22Rv1 (cell line): ENCODE results near the gene POLR3H.
"Not testable (repeated sequence)": the region's sequence is repeated elsewhere in the genome, so short reads cannot be mapped to it uniquely, and the experiment has no call there.

Experiments used
- H3K27ac ChIP-seq: fragments of 450-650 bp; 2 replicates; pipeline ENCODE4 v1.5.1; 2017
- ZFX ChIP-seq: fragments of 450-650 bp; IDR thresholded peaks from 2 replicates; pipeline ENCODE4 v1.6.1; 2017; ENCODE audit warnings: antibody characterized with exemption, borderline replicate concordance
- TF ChIP-seq, protein P1 (sequence below): fragments of 450-650 bp; IDR thresholded peaks from 2 replicates; pipeline ENCODE4 v1.5.1; 2017; ENCODE audit warnings: mild to moderate bottlenecking

POLR3H gene

DNA sequence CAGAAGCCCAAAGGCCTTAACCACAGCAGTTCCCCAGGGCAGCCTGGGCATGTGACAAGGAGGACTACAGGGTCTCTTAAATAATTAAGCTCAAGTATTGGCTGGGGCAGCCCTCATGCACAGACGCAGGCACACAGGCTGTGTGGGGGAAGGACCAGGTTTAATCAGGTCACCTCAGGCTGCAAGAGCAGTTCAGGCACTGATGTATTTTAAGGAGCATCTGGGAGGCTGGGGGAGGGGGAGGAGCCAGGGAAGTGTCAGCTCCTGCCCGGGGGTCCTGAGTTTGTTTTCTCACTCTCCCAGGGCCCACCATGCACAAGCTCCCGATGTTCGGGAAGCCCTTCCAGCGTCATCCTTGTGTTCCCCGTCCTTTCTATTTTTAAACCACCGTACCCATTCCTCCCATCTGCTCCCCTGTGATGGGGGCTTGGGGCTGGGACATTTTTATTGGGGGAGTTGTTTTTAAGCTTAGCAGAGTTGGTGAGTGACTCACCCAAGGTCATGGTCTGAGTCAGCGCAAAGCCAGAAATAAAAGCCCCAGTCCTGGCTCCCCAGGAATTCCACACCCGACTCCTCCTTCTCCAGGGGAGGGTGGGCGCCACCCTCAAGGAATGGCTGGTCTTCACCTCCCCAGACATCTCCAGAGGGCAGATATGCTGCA lies 18.9 kb upstream of the POLR3H start:
- TF ChIP-seq, protein P1, sequence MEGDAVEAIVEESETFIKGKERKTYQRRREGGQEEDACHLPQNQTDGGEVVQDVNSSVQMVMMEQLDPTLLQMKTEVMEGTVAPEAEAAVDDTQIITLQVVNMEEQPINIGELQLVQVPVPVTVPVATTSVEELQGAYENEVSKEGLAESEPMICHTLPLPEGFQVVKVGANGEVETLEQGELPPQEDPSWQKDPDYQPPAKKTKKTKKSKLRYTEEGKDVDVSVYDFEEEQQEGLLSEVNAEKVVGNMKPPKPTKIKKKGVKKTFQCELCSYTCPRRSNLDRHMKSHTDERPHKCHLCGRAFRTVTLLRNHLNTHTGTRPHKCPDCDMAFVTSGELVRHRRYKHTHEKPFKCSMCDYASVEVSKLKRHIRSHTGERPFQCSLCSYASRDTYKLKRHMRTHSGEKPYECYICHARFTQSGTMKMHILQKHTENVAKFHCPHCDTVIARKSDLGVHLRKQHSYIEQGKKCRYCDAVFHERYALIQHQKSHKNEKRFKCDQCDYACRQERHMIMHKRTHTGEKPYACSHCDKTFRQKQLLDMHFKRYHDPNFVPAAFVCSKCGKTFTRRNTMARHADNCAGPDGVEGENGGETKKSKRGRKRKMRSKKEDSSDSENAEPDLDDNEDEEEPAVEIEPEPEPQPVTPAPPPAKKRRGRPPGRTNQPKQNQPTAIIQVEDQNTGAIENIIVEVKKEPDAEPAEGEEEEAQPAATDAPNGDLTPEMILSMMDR: no peak
- TF ChIP-seq ZFX: no peak
- H3K27ac ChIP-seq: no peak overlapping the region

DNA sequence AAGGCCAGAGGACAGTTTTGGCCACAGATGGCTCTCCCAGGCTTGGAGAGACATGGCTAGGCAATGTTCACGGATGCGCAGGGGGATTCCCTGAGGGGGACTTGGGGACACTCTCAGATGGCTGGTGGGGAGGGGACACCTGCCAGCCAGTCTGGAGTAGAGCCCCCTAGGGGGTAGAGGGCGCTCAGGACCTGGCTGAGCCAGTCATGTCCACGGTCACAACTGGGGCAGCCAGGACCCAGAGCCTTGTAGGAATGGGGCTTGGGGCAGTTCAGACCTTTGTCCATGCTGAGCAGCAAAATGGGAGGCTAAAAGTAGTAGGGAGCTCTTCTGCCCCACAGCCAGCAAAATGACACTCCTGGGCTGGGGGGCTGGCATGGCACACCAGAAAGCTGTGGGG lies 18.2 kb upstream of the POLR3H start:
- no peak overlapping the region for H3K27ac ChIP-seq
- TF ChIP-seq, protein P1: no peak
- no peak for TF ChIP-seq ZFX

DNA sequence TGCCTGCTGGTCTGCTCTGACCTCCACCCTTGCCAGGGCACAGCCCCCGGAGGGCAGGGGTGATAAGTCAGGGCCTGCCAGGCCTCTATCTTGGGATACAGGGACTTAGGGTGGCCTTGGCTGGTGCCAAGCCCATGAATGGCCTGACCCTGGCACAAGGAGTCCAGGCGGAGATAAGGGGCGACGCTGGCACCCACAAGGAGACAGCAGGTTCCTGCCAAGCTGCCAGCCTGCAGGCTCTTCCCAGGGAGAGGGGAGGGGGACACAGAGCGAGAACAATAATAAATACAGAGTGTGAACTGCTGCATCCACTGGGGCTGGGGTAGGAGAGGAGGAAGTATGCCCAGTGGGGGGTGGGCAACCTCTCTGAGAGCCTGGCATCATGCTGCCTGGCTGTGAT lies 17.5 kb upstream of the POLR3H start:
- TF ChIP-seq, protein P1: no peak
- TF ChIP-seq ZFX: no peak
- H3K27ac ChIP-seq: no peak overlapping the region

DNA sequence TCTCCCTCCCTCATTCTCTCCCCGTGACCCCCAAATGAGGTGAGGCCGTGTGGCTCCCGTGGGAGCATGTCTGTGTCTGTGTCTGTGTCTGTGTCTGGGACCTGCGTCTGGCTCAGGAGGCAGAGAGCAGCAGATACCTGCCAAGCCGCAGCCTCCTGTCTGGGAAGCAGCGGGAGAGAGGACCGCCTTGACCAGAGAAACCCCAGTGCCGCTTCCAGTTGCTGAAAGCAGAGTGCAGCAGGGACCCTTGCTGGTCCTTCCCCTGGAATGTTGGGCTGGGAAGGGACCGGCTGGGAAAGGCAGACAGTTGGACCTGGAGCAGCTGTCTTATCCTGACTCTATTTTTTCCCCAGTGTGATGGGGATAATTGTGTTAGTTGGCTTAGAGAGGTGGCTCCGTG lies 17.1 kb upstream of the POLR3H start:
- no peak overlapping the region for H3K27ac ChIP-seq
- TF ChIP-seq, protein P1: no peak
- TF ChIP-seq ZFX: no peak

DNA sequence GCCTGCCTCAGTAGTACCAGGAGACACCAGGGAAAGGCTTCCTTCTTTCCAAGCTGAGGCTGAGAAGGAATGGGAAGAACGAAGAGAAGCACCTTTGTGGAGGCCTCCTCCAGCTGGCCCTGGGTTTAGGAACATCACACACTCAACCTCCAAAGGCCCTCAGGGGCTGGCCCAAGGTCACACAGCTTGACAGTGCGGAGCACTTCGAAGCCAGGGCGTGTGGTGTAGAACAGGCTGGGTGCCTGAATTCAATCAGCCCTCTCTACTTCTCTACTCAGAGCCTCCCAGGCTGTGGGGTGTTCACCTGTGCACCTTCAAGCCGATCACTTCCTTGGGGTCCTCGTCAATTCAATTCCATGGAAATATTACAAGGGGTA lies 15.8 kb upstream of the POLR3H start:
- H3K27ac ChIP-seq: no peak overlapping the region
- no peak for TF ChIP-seq ZFX
- TF ChIP-seq, protein P1: no peak

DNA sequence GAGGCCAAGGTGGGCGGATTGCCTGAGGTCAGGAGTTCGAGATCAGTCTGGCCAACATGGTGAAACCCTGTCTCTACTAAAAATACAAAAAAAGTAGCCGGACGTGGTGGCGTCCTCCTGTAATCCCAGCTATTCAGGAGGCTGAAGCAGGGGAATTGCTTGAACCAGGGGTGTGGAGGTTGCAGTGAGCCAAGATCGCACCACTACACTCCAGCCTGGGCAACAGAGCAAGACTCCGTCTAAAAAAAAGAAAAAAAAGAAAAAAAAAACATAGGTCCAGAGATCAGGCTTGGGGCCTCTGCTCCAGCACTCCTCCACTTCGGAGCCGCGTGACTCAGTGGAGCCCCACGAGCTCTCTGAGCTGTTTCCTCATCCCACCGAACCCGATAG lies 14.0 kb upstream of the POLR3H start:
- H3K27ac ChIP-seq: not testable (repeated sequence)

DNA sequence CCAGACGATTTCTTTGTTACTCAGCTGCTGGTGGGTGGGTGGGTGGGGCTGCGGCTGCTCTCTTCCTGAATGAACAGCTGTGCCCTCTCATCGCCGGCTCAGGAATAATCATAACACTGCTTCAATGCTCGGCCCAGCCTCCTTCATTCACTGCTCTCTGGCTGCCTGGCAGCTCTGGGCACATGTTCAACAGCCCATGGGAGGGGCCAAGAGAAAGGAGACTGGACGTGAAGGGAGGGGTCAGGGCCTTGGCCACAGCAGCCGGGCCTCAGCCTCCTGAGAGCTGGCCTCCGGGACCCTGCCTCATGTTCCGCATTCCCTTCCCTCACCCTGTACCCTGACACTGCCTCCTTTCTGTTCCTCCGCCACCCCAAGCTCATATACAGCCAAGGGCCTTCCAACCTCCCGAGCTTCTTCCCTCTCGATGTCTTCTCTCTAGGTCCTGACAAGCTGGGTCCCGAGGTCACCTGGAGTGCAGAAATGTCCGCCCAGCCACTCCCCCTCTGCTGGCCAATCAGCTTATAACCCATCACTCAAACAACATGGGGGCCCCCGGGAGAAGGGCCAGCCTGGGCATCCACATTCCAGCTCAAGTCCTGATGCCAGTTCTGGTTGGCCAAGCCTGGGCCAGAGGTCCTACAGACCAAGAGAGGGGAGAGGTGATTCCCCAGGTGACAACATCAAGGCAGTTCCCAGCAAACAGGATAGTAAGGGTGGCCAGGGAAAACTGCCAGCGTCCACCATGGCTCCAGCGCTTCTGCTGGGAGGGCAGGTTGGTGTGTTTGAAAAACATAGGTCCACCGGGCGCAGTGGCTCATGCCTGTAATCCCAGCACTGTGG lies 13.4 kb upstream of the POLR3H start:
- TF ChIP-seq, protein P1: no peak
- TF ChIP-seq ZFX: no peak
- H3K27ac ChIP-seq: no peak overlapping the region
